A549 treated with GW870086 at 1 μM for 4 hours (cell line): Measurements from ENCODE around the gene CLECL1. TPM values are rescaled to one million over a fixed set of nuclear protein-coding genes. Genes with fewer than 3 reads are reported as not detected.

Source experiments
- total RNA-seq: library from RNA; stranded (reverse); fragments of 200-300 nt; extraction: Qiagen RNA extraction; gene quantifications from 5 replicates; pipeline ENCODE4 v1.2.3, GENCODE V29; 2022; ENCODE audit warnings: low read depth

The CLECL1 gene
- total RNA-seq, result not detected in 5 replicates

GRCh38 chr12:9732921-9733461 lies at the start of gene CLECL1:
TSS of gene CLECL1 (minus strand) at chr12:9733097.

GRCh38 chr12:9760699-9761418 lies 28.0 kb upstream of the CLECL1 start, which contains the start of gene CD69:
TSS of gene CD69 (minus strand) at chr12:9760901. CDS start at chr12:9760820, 81 bp downstream.

Other genes with a start within 250 kb of the CLECL1 start
- gene KLRB1, start 125.2 kb downstream of the CLECL1 start, total RNA-seq, result not detected in 5 replicates
- 0.35 to 1.3 TPM (median 0.65 TPM) in 5 replicates for gene CLEC2D, start 63.4 kb downstream of the CLECL1 start, total RNA-seq
- gene CD69, start 27.8 kb upstream of the CLECL1 start, total RNA-seq, result 0.16 TPM in 1 of 5 replicates, not detected in the others
- gene KLRF1, start 94.4 kb upstream of the CLECL1 start, total RNA-seq, result not detected in 5 replicates
- gene CLEC2B, start 136.3 kb upstream of the CLECL1 start, total RNA-seq, result 1.0 to 1.6 TPM (median 1.5 TPM) in 5 replicates
- not detected in 5 replicates for gene KLRF2, start 148.4 kb upstream of the CLECL1 start, total RNA-seq
- not detected in 5 replicates for gene CLEC2A, start 199.3 kb upstream of the CLECL1 start, total RNA-seq
- gene CLEC12A, start 238.3 kb upstream of the CLECL1 start, total RNA-seq, result not detected in 5 replicates